GM19023 (cell line): Measurements from ENCODE around the gene KNG1.
"Not testable (repeated sequence)": the region's sequence is repeated elsewhere in the genome, so short reads cannot be mapped to it uniquely, and the experiment has no call there.

Experiments used
- ATAC-seq: cut with Tn5 transposase; IDR thresholded peaks from one replicate; pipeline ENCODE4 v1.9.1; 2021; ENCODE audit warnings: mild to moderate bottlenecking, moderate library complexity; ENCODE audit not compliant: unreplicated experiment

The KNG1 gene

GRCh38 chr3:186717039-186717457 lies at the start of gene KNG1:
KNG1 (plus strand) TSS chr3:186717359; CDS start chr3:186717543, 184 bp downstream.
- ATAC-seq = no peak

- ATAC-seq = no peak
Measured at GRCh38 chr3:186668426-186668825, 48.7 kb upstream of the KNG1 start.

DNA sequence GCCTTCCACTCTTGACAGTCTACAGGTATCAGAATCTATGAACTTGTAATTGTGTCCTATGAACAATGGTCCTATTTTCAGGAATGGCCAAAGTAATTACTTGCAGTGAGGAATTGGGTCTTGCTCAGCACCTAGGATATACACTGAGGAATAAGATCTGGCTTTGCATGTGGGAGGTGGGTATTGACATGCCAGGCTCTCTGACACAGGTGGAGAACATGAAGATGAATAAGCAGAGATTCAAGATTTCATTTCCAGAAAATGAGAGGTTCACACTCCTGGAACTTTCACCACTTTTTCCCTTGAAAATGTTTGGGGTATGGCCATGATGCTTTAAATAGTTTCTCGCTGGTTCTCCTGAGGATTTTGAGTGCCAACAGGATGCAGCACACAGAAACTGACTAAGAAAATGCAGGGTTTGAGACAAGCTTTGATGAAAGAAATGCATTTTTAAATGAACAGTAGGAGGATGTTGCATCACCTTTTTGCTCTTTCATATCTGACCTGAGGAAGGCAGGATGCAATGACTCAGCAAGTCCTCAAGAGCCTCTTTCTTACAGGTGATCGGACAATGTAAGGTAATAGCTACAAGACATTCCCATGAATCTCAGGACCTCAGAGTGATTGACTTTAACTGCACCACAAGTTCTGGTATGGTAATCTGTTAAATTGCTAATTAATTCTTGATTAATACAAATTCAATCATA lies 47.6 kb upstream of the KNG1 start:
- no peak for ATAC-seq

DNA sequence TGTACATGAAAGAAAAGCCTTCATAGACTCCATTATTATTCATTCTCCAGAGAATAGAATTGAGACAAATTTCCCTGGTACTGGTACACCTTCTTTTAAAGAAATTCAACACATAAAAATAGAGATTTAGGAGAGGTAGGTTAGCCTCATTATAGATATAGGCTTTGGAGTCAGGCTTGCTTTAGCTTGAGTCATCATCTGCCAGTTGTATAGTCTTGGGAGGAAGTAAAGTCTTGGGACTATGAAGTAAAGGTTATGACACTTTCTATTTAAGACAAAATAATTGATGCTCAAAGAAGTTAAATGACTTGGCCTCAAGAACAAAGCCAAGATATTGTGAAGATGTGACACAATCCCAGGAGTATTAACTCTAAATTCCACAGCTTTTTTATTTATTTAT lies 47.0 kb upstream of the KNG1 start:
- ATAC-seq = no peak

GRCh38 chr3:186671051-186671450 lies 46.1 kb upstream of the KNG1 start:
- ATAC-seq = no peak

GRCh38 chr3:186678604-186679003 lies 38.6 kb upstream of the KNG1 start:
- ATAC-seq = no peak

GRCh38 chr3:186679151-186679550 lies 38.0 kb upstream of the KNG1 start:
- ATAC-seq = no peak

- no peak for ATAC-seq
Measured at GRCh38 chr3:186680869-186681268, 36.3 kb upstream of the KNG1 start.

- no peak for ATAC-seq
Measured at GRCh38 chr3:186682812-186683211, 34.3 kb upstream of the KNG1 start.

GRCh38 chr3:186683979-186684378 lies 33.2 kb upstream of the KNG1 start:
- ATAC-seq = no peak

GRCh38 chr3:186686475-186686874 lies 30.7 kb upstream of the KNG1 start:
- ATAC-seq = not testable (repeated sequence)

GRCh38 chr3:186687120-186687651 lies 30.0 kb upstream of the KNG1 start:
- no peak for ATAC-seq

DNA sequence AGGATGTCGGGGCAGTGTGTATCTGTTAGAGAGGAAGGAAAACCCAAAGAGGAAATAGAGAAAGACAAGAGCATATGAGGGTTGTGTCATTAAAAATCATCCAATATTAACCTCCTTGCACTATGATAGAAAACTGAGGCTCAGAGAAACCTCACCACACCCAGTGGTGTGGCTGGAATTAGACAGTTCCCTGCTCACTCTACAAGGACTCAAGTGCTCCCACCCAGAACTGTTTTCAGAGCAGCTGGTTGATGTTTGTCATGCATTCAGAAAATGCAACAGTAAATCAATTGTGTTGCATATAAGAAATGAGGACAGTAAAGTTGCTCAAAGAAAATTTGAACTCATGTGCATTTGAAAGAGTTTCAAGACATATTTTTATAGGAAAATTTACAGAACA lies 26.9 kb upstream of the KNG1 start:
- ATAC-seq = not testable (repeated sequence)

- no peak for ATAC-seq
Measured at GRCh38 chr3:186691676-186692075, 25.5 kb upstream of the KNG1 start.

GRCh38 chr3:186693843-186694242 lies 23.3 kb upstream of the KNG1 start:
- no peak for ATAC-seq

- no peak for ATAC-seq
Measured at GRCh38 chr3:186694288-186695032, 22.7 kb upstream of the KNG1 start.

DNA sequence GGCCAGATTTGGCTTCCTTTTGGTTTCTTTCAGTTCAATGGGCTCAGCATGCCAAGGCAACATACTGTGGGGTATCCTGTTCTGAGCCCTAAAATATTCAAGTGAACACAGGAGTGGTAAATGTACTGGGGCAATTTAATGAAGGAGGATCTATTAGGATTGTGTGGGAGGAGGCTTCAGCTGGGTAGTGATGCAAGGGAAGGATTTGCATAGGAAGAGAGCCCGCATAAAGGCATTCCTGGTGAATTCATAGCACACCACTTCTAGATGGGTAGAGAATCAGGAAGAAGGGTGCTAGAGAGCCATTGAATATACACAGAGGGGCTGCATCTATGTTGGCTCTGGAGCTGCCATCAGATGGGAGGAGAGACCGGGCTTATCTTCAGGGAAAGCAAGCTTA lies 20.6 kb upstream of the KNG1 start:
- ATAC-seq = no peak

DNA sequence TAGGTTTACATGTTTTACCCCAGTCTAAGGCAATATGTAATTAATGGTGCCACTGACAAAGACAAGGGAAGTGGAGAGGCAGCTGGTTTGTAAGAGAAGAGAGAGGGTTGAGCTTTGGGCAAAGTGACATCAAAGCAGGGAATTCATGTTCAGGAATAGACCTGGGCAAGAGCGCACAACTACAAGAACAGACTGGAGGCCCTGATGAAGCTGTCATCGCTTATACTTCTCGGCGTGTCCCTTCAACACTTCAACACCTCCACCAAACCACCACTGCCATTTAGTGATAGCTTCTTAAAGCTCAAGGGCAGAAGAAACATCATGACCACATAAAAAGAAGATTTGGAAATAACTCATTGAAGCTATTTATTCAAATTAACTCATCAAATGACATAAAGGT lies 19.6 kb upstream of the KNG1 start:
- no peak for ATAC-seq

- no peak for ATAC-seq
Measured at GRCh38 chr3:186700267-186700666, 16.9 kb upstream of the KNG1 start.

DNA sequence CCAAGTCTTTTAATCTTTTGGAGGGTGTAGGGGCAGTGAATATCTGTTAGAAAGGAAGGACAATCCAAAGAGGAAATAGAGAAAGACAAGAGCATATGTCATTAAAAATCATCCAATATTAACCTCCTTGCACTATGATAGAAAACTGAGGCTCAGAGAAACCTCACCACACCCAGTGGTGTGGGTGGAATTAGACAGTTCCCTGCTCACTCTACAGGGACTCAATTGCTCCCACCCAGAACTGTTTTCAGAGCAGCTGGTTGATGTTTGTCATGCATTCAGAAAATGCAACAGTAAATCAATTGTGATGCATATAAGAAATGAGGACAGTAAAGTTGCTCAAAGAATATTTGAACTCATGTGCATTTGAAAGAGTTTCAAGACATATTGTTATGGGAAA lies 14.7 kb upstream of the KNG1 start:
- not testable (repeated sequence) for ATAC-seq

DNA sequence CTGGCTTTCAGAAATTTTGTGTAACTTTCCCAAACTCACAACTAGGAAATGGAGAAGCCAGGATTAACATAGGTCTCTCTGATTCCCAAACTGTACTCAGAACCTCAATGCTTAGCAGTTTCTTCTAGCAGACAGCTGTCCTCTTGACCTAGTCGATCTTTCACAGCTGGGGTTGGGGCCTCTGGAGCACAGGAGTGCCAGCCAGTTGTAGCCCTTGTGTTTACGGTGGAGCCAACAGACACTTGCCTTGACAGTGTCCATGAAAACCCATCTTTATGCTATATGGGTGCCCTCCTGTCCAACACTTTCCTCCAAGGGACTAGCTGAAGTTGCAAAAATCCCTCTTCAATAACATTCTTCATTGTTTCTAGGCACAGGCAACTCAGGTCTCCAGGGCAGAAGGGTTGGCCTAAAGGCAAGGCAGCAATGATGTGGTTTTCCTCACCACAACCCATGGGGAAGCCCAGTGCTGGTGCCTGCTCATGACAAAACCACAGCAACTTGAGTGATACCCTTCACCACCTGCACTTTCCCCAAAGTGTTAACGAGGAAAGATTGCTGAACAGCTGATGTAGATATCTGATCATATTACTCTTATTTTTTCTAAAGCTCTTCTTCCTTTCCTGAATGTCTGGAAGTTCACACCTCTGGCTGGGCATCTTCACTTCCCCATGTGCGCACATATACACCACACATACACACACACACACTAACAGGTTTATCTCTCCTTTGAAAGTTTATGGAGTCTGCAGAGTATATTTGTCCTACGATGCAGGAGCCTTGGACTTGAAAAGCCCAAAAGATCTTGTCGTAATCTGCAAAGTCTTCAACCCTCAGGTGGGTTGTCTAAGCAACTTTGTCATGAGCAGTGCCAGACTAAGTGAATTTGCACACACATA lies 11.0 kb upstream of the KNG1 start:
- no peak for ATAC-seq
